K562 (cell line): ENCODE measurements around the gene OTUD1. TPM values are rescaled to one million over a fixed set of nuclear protein-coding genes. Genes with fewer than 3 reads are reported as not detected.

Source experiments
- GABPA ChIP-seq: fragments of 200-800 bp; sonication (Bioruptor generic); conservative IDR thresholded peaks from 2 replicates; pipeline ENCODE4 v1.6.1; 2016; ENCODE audit warnings: low read depth, missing genetic modification characterization, missing compliant biosample characterization
- GTF2B ChIP-seq: IDR thresholded peaks from 2 replicates; pipeline ENCODE4 v1.6.1; 2011; ENCODE audit not compliant: insufficient read length; ENCODE audit errors: extremely low read depth
- JUNB ChIP-seq: fragments of 450-650 bp; formaldehyde crosslinking; conservative IDR thresholded peaks from 2 replicates; pipeline ENCODE4 v1.4.0; 2020; ENCODE audit warnings: mild to moderate bottlenecking
- MGA ChIP-seq: fragments of 450-650 bp; IDR thresholded peaks from 2 replicates; pipeline ENCODE4 v1.6.1; 2016; ENCODE audit warnings: mild to moderate bottlenecking, moderate library complexity
- NUFIP1 ChIP-seq: fragments of 450-650 bp; IDR thresholded peaks from 2 replicates; pipeline ENCODE4 v1.6.1; 2018; ENCODE audit not compliant: partially characterized antibody
- PBX2 ChIP-seq, 2 experiments: IDR thresholded peaks in 1 of 2; conservative IDR thresholded peaks in 1 of 2; 2 replicates each; pipeline ENCODE4 v1.6.1; 2016; ENCODE audit warnings: low read depth in 2 of 2, mild to moderate bottlenecking in 1 of 2, missing compliant biosample characterization in 1 of 2, missing genetic modification characterization in 1 of 2, moderate library complexity in 1 of 2
- RBBP5 ChIP-seq: fragments of 200-600 bp; sonication (generic); IDR thresholded peaks from 2 replicates; pipeline ENCODE4 v1.6.1; 2012; ENCODE audit warnings: borderline replicate concordance, mild to moderate bottlenecking, low read length, control low read depth, inconsistent platforms; ENCODE audit not compliant: insufficient read depth, poor library complexity, severe bottlenecking
- RCOR1 ChIP-seq, 2 experiments: IDR thresholded peaks; 2 replicates each; pipeline ENCODE4 v1.6.1; 2012; ENCODE audit warnings: low read depth in 2 of 2, low read length in 2 of 2, borderline replicate concordance in 1 of 2, improper control_type of control experiment in 1 of 2
- WHSC1 ChIP-seq: IDR thresholded peaks from one replicate; pipeline ENCODE4 v1.6.1; 2012; ENCODE audit warnings: low read length, control low read depth, inconsistent platforms
- ZEB2 ChIP-seq: fragments of 450-650 bp; IDR thresholded peaks from 2 replicates; pipeline ENCODE4 v1.6.1; 2016
- ZNF280A ChIP-seq: fragments of 450-650 bp; IDR thresholded peaks from 2 replicates; pipeline ENCODE4 v1.6.1; 2018; ENCODE audit warnings: mild to moderate bottlenecking, low read depth; ENCODE audit not compliant: partially characterized antibody
- polyA plus RNA-seq, 8 experiments: library from polyadenylated mRNA; depleted of rRNA in 4 of 8; stranded (reverse) in 5 of 8; unstranded in 3 of 8; fragments of >200 nt; fragmentation: Nextera tagmentation in 2 of 8; fragmentation: Illumina TruSeq in 1 of 8; extraction: Ambion mirVana in 2 of 8; extraction: Trizol in 1 of 8; gene quantifications; 2 replicates each; pipeline versions ENCODE4 v1.2.1 to v1.2.3, GENCODE V29; 2011 to 2014; ENCODE audit warnings: inconsistent platforms in 1 of 8, missing spikeins in 1 of 8
- total RNA-seq, 7 experiments: library from RNA; depleted of rRNA in 6 of 7; stranded (reverse); fragments of >200 nt in 6 of 7; fragmentation: Illumina TruSeq in 2 of 7; extraction: Trizol in 2 of 7; gene quantifications; 2 replicates each; pipeline versions ENCODE4 v1.2.1 to v1.2.3, GENCODE V29; 2011 to 2021; ENCODE audit warnings: low replicate concordance in 1 of 7

Gene OTUD1
- total and polyA plus RNA-seq, 9 of the 15 experiments (the other 6 are each of a cell fraction or from before 2014, with no cell fraction given), result 0.29 to 2.0 (median 0.49) TPM

GRCh38 chr10:23445591-23445990 is 6.7 kb downstream of the OTUD1 start (continued):
- no peak for TF ChIP-seq PBX2 (CRISPR knock-in tag; IDR thresholded peaks at IDR 0.05; ENCODE audit: low read depth)
- TF ChIP-seq PBX2 (tag; conservative IDR thresholded peaks at IDR 0.05; ENCODE audit: low read depth), result peak; percentile 88
- TF ChIP-seq MGA, result no peak
- no peak for TF ChIP-seq RBBP5
- no peak for TF ChIP-seq NUFIP1
- TF ChIP-seq ZNF280A, result no peak
- TF ChIP-seq RCOR1 (IDR thresholded peaks at IDR 0.05; ENCODE audit: borderline replicate concordance in 1 of 2, low read depth in 2 of 2, low read length in 2 of 2), result peak in 1 of 2 experiments; percentile 18; a peak in 1 of 4 replicates
- no peak for TF ChIP-seq JUNB (CRISPR knock-in tag)
- TF ChIP-seq GTF2B, result no peak
- TF ChIP-seq WHSC1, result no peak
- 0 out of 2 replicates have a peak, but pooled peaks have one; percentile 16 for TF ChIP-seq GABPA (tag)
- no peak for TF ChIP-seq ZEB2
